H9 (cell line): ENCODE measurements around the gene THAP3. TPM values are rescaled to one million over a fixed set of nuclear protein-coding genes. Genes with fewer than 3 reads are reported as not detected.

ENCODE experiments used
- DNase-seq: peaks from one replicate; pipeline ENCODE4 v3.0.0-alpha.2; 2017
- H2AFZ ChIP-seq: one replicate; pipeline ENCODE4 v1.6.1; 2013; ENCODE audit warnings: mild to moderate bottlenecking, low read length, control low read depth, moderate library complexity
- H2AK5ac ChIP-seq: 2 replicates; pipeline ENCODE4 v1.6.1; 2013; ENCODE audit warnings: low read length, control low read depth, mixed read lengths; ENCODE audit not compliant: insufficient read length
- H2BK120ac ChIP-seq: one replicate; pipeline ENCODE4 v1.6.1; 2013; ENCODE audit warnings: low read depth, mild to moderate bottlenecking, low read length, control low read depth, inconsistent platforms; ENCODE audit not compliant: poor library complexity, severe bottlenecking
- H2BK12ac ChIP-seq: 2 replicates; pipeline ENCODE4 v1.6.1; 2013; ENCODE audit warnings: low read length, control low read depth, mixed read lengths, low read depth; ENCODE audit not compliant: insufficient read length
- H2BK15ac ChIP-seq: 2 replicates; pipeline ENCODE4 v1.6.1; 2013; ENCODE audit warnings: low read depth, low read length, control low read depth
- H2BK20ac ChIP-seq: one replicate; pipeline ENCODE4 v1.6.1; 2013; ENCODE audit warnings: low read depth, mild to moderate bottlenecking, low read length, control low read depth, inconsistent platforms; ENCODE audit not compliant: poor library complexity, severe bottlenecking
- H2BK5ac ChIP-seq: 2 replicates; pipeline ENCODE4 v1.6.1; 2013; ENCODE audit warnings: low read length, control low read depth, mixed read lengths; ENCODE audit not compliant: insufficient read length
- H3K14ac ChIP-seq: 2 replicates; pipeline ENCODE4 v1.6.1; 2013; ENCODE audit warnings: low read length, control low read depth; ENCODE audit not compliant: insufficient read depth
- H3K18ac ChIP-seq: 2 replicates; pipeline ENCODE4 v1.6.1; 2013; ENCODE audit warnings: low read depth, mild to moderate bottlenecking, mixed read lengths, low read length, control low read depth; ENCODE audit not compliant: insufficient read length
- H3K23ac ChIP-seq: 2 replicates; pipeline ENCODE4 v1.6.1; 2013; ENCODE audit warnings: low read length, control low read depth, mixed read lengths, low read depth; ENCODE audit not compliant: insufficient read length
- H3K23me2 ChIP-seq: 2 replicates; pipeline ENCODE4 v1.6.1; 2013; ENCODE audit warnings: low read depth, mild to moderate bottlenecking, mixed read lengths, low read length, control low read depth; ENCODE audit not compliant: insufficient read length, poor library complexity, severe bottlenecking
- H3K27ac ChIP-seq: 2 replicates; pipeline ENCODE4 v1.5.1; 2013; ENCODE audit warnings: low read length, control low read depth, mixed read lengths, low read depth; ENCODE audit not compliant: insufficient read length
- H3K27me3 ChIP-seq: 2 replicates; pipeline ENCODE4 v1.6.1; 2013; ENCODE audit warnings: low read length, control low read depth, inconsistent platforms; ENCODE audit not compliant: insufficient read depth
- H3K4ac ChIP-seq: 2 replicates; pipeline ENCODE4 v1.6.1; 2013; ENCODE audit warnings: low read depth, mild to moderate bottlenecking, control low read depth, inconsistent platforms, low read length, moderate library complexity
- H3K4me1 ChIP-seq: 2 replicates; pipeline ENCODE4 v1.6.1; 2013; ENCODE audit warnings: low read length, control low read depth, inconsistent platforms; ENCODE audit not compliant: insufficient read depth
- H3K4me2 ChIP-seq: 2 replicates; pipeline ENCODE4 v1.6.1; 2013; ENCODE audit warnings: low read length, control low read depth, mixed read lengths; ENCODE audit not compliant: insufficient read length, insufficient read depth
- H3K56ac ChIP-seq: 2 replicates; pipeline ENCODE4 v1.6.1; 2013; ENCODE audit warnings: low read depth, mild to moderate bottlenecking, mixed read lengths, low read length, control low read depth; ENCODE audit not compliant: insufficient read length
- H3K79me1 ChIP-seq: 2 replicates; pipeline ENCODE4 v1.6.1; 2013; ENCODE audit warnings: low read depth, mild to moderate bottlenecking, moderate library complexity, low read length, control low read depth, inconsistent platforms; ENCODE audit not compliant: insufficient read depth, poor library complexity, severe bottlenecking
- H3K79me2 ChIP-seq: 2 replicates; pipeline ENCODE4 v1.6.1; 2013; ENCODE audit warnings: low read length, control low read depth, inconsistent platforms; ENCODE audit not compliant: insufficient read depth
- H3K9ac ChIP-seq: 2 replicates; pipeline ENCODE4 v1.6.1; 2013; ENCODE audit warnings: low read length, control low read depth, mixed read lengths; ENCODE audit not compliant: insufficient read length; ENCODE audit errors: extremely low read depth
- H3K9me3 ChIP-seq: one replicate; pipeline ENCODE4 v1.6.1; 2013; ENCODE audit warnings: low read depth, low read length, inconsistent platforms; ENCODE audit not compliant: control insufficient read depth
- H3T11ph ChIP-seq: one replicate; pipeline ENCODE4 v1.6.1; 2013; ENCODE audit warnings: mild to moderate bottlenecking, low read length, control low read depth, inconsistent platforms
- H4K20me1 ChIP-seq: one replicate; pipeline ENCODE4 v1.6.1; 2013; ENCODE audit not compliant: control insufficient read depth, insufficient read length, insufficient read depth
- H4K5ac ChIP-seq: 2 replicates; pipeline ENCODE4 v1.6.1; 2013; ENCODE audit warnings: low read depth, mild to moderate bottlenecking, mixed read lengths, low read length, control low read depth; ENCODE audit not compliant: insufficient read length
- H4K8ac ChIP-seq: replicated peaks from 2 replicates; pipeline ENCODE4 v1.6.1; 2013; ENCODE audit warnings: low read length, control low read depth, mixed read lengths, low read depth; ENCODE audit not compliant: insufficient read length
- H4K91ac ChIP-seq: 2 replicates; pipeline ENCODE4 v1.6.1; 2013; ENCODE audit warnings: low read depth, mild to moderate bottlenecking, moderate library complexity, mixed read lengths, low read length, control low read depth; ENCODE audit not compliant: insufficient read length
- H3K27ac Mint-ChIP-seq, 3 experiments: 2 replicates in 2 of 3; 3 replicates in 1 of 3; pipeline ENCODE4 v1.8.0; 2020 to 2021; ENCODE audit warnings: mixed read lengths in 3 of 3, mild to moderate bottlenecking in 1 of 3, moderate library complexity in 1 of 3
- H3K27me3 Mint-ChIP-seq: 2 replicates; pipeline ENCODE4 v1.8.0; 2021; ENCODE audit warnings: low read depth, mild to moderate bottlenecking, moderate library complexity, mixed read lengths
- H3K36me3 Mint-ChIP-seq, 3 experiments: 2 replicates in 2 of 3; 3 replicates in 1 of 3; pipeline ENCODE4 v1.8.0; 2020 to 2021; ENCODE audit warnings: low read depth in 3 of 3, mixed read lengths in 3 of 3; ENCODE audit not compliant: insufficient read depth in 1 of 3
- H3K4me1 Mint-ChIP-seq, 2 experiments: 2 replicates each; pipeline ENCODE4 v1.8.0; 2020; ENCODE audit warnings: mixed read lengths in 2 of 2
- H3K4me3 Mint-ChIP-seq, 2 experiments: 2 replicates in 1 of 2; 3 replicates in 1 of 2; pipeline ENCODE4 v1.8.0; 2020 to 2021; ENCODE audit warnings: mild to moderate bottlenecking in 2 of 2, mixed read lengths in 2 of 2, moderate library complexity in 1 of 2
- H3K9me3 Mint-ChIP-seq, 2 experiments: 2 replicates in 1 of 2; 3 replicates in 1 of 2; pipeline ENCODE4 v1.8.0; 2020; ENCODE audit warnings: mild to moderate bottlenecking in 2 of 2, mixed read lengths in 2 of 2, moderate library complexity in 1 of 2
- WGBS: extraction: QIAGEN DNeasy Blood & Tissue Kit; methylation state at CpG from one replicate; pipeline ENCODE4 v1.1.7; 2013; ENCODE audit warnings: missing lambda C conversion rate, low lambda C conversion rate, mixed read lengths; ENCODE audit not compliant: insufficient read length; ENCODE audit errors: extremely low coverage; 5-methylcytosine and 5-hydroxymethylcytosine counted together
- total RNA-seq: library from RNA; stranded (reverse); gene quantifications from 2 replicates; pipeline ENCODE4 v1.2.1, GENCODE V29; 2021
- TF ChIP-seq, protein P1 (sequence below): fragments of 200-600 bp; sonication (generic); conservative IDR thresholded peaks from 3 replicates; pipeline ENCODE4 v1.8.0; 2021; ENCODE audit warnings: antibody characterized with exemption, mild to moderate bottlenecking

The THAP3 gene
- total RNA-seq, 1 experiment from 2014 or later: 15.3 TPM

DNA sequence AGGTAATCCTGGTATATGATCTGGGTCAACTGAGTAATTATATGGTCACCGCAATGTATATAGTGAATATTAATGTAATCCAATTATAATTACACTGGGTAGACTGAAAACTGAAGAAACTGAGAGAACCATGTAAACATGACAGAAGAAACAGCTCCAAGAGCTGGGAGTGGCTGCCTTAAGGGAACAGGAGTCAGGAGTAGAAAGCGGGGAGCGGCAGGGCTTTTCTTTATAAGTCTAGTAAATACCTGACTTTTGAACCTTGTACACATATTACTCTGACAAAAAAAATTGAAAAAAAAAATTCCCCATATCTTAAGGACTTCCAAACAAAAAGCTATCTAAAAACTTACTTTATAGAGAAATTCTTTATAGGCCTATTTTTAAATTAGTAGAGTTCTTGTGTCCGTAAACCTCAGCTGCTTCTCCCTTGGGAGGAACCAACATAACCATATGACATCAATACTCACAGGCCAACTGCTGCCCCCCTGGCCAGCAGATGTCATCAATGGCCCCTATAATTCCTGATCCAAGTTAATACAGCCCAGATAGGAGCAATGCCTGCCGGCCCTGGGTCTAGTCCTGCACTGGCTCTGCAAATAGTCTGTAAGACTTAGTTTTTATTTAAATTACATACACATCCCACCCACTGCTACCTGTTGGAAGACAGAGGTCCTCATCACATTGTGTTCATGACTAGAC, 33.8 kb downstream of the THAP3 start:
- H3K9ac ChIP-seq: no peak overlapping the region
- no peaks in the 10 kb centered on the region for H3K9me3 ChIP-seq
- H3K23ac ChIP-seq: no peak overlapping the region
- H3K4me1 Mint-ChIP-seq: no peaks in the 10 kb centered on the region
- no peak overlapping the region for H4K91ac ChIP-seq
- H2BK20ac ChIP-seq: no peak overlapping the region
- DNase-seq: no peak
- H2BK12ac ChIP-seq: no peak overlapping the region
- H4K8ac ChIP-seq: no peak overlapping the region
- H3K14ac ChIP-seq: no peak overlapping the region
- H3K79me1 ChIP-seq: peaks cover under 1% of the 10 kb centered on the region
- H2BK5ac ChIP-seq: no peak overlapping the region
- H3K27ac Mint-ChIP-seq: no peak overlapping the region
- H2BK15ac ChIP-seq: no peak overlapping the region
- H2AFZ ChIP-seq: no peak overlapping the region
- no peaks in the 10 kb centered on the region for H3K27me3 Mint-ChIP-seq
- peaks cover 21 to 32% (median 30%) of the 10 kb centered on the region in 3 experiments; a peak in 6 of 7 replicates for H3K36me3 Mint-ChIP-seq
- no peaks in the 10 kb centered on the region for H3K4me1 ChIP-seq
- no peak overlapping the region for H2AK5ac ChIP-seq
- H4K20me1 ChIP-seq: no peaks in the 10 kb centered on the region
- H3T11ph ChIP-seq: no peak overlapping the region
- H3K4me3 Mint-ChIP-seq: no peak overlapping the region
- H3K4me2 ChIP-seq: no peak overlapping the region
- H3K9me3 Mint-ChIP-seq: no peaks in the 10 kb centered on the region
- no peak overlapping the region for H3K27ac ChIP-seq
- H4K5ac ChIP-seq: no peak overlapping the region
- TF ChIP-seq, protein P1, sequence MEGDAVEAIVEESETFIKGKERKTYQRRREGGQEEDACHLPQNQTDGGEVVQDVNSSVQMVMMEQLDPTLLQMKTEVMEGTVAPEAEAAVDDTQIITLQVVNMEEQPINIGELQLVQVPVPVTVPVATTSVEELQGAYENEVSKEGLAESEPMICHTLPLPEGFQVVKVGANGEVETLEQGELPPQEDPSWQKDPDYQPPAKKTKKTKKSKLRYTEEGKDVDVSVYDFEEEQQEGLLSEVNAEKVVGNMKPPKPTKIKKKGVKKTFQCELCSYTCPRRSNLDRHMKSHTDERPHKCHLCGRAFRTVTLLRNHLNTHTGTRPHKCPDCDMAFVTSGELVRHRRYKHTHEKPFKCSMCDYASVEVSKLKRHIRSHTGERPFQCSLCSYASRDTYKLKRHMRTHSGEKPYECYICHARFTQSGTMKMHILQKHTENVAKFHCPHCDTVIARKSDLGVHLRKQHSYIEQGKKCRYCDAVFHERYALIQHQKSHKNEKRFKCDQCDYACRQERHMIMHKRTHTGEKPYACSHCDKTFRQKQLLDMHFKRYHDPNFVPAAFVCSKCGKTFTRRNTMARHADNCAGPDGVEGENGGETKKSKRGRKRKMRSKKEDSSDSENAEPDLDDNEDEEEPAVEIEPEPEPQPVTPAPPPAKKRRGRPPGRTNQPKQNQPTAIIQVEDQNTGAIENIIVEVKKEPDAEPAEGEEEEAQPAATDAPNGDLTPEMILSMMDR: no peak
- no peaks in the 10 kb centered on the region for H3K79me2 ChIP-seq
- no peaks in the 10 kb centered on the region for H3K23me2 ChIP-seq
- H3K4ac ChIP-seq: no peak overlapping the region
- no peak overlapping the region for H2BK120ac ChIP-seq
- H3K27me3 ChIP-seq: no peaks in the 10 kb centered on the region
- no peak overlapping the region for H3K56ac ChIP-seq
- H3K18ac ChIP-seq: no peak overlapping the region
- no CpG with 5 or more reads among the region's 5 CpGs for WGBS
